ENCODE data around the gene RIN1.
A peak's percentile ranks its signal among the peaks of the same experiment; 100 is the strongest.
"Not testable (repeated sequence)": the region's sequence is repeated elsewhere in the genome, so short reads cannot be mapped to it uniquely, and the experiment has no call there.

RIN1 gene

GRCh38 chr11:66360406-66361073 is 24.3 kb upstream of the RIN1 start:
- DNase-seq (ENCODE audit: low read depth): no peak

GRCh38 chr11:66359662-66360087 is 23.4 kb upstream of the RIN1 start:
- no peak for DNase-seq (ENCODE audit: low read depth)

GRCh38 chr11:66350560-66351235 is 14.5 kb upstream of the RIN1 start:
- DNase-seq (ENCODE audit: low read depth): not testable (repeated sequence)

- DNase-seq (ENCODE audit: low read depth): no peak
These were observed 12.8 kb upstream of the RIN1 start for GRCh38 chr11:66349084-66349386.

GRCh38 chr11:66347425-66348276 is 11.4 kb upstream of the RIN1 start, which contains the start of gene B4GAT1:
Gene B4GAT1, minus strand, starts transcription at chr11:66347629. Its CDS starts 84 bp downstream, at chr11:66347545.
- DNase-seq (ENCODE audit: low read depth): peak; percentile 66

- DNase-seq (ENCODE audit: low read depth): no peak
These were observed 10.5 kb upstream of the RIN1 start for GRCh38 chr11:66346476-66347424.

- no peak for DNase-seq (ENCODE audit: low read depth)
These were observed 9.0 kb upstream of the RIN1 start for GRCh38 chr11:66345316-66345649.

GRCh38 chr11:66344550-66345315 is 8.5 kb upstream of the RIN1 start, which contains the start of gene BRMS1:
Gene BRMS1, minus strand, starts transcription at chr11:66345104. Its CDS starts 2,870 bp downstream, at chr11:66342234.
- DNase-seq (ENCODE audit: low read depth): peak; percentile 95

GRCh38 chr11:66343176-66343575 is 6.9 kb upstream of the RIN1 start:
- DNase-seq (ENCODE audit: low read depth): no peak

GRCh38 chr11:66341502-66342126 is 5.4 kb upstream of the RIN1 start:
- DNase-seq (ENCODE audit: low read depth): no peak

GRCh38 chr11:66340596-66341501 is 4.6 kb upstream of the RIN1 start:
- DNase-seq (ENCODE audit: low read depth): no peak

- DNase-seq (ENCODE audit: low read depth): no peak
These were observed 3.7 kb upstream of the RIN1 start for GRCh38 chr11:66339686-66340483.

GRCh38 chr11:66339162-66339675 is 3.0 kb upstream of the RIN1 start:
- no peak for DNase-seq (ENCODE audit: low read depth)

GRCh38 chr11:66338276-66339161 is 2.3 kb upstream of the RIN1 start:
- DNase-seq (ENCODE audit: low read depth): no peak

- DNase-seq (ENCODE audit: low read depth): no peak
These were observed 1.1 kb upstream of the RIN1 start for GRCh38 chr11:66337103-66337899.

- no peak for DNase-seq (ENCODE audit: low read depth)
These were observed 552 bp downstream of the RIN1 start for GRCh38 chr11:66335531-66336233.
